SK-N-SH treated with all-trans-retinoic acid at 6 μM for 48 hours (cell line): ENCODE results near the gene GALM.
"Not testable (repeated sequence)": the region's sequence is repeated elsewhere in the genome, so short reads cannot be mapped to it uniquely, and the experiment has no call there.

Source experiments
- ATAC-seq: fragments of 200-7000 bp; cut with Tn5 transposase; 3 replicates; pipeline ENCODE4 v1.9.1; 2020; ENCODE audit warnings: mild to moderate bottlenecking, moderate library complexity
- ARNTL ChIP-seq: fragments of 450-650 bp; formaldehyde crosslinking; IDR thresholded peaks from 2 replicates; pipeline ENCODE4 v1.5.0; 2020; ENCODE audit warnings: low read depth, mild to moderate bottlenecking, moderate library complexity, borderline replicate concordance
- BACH2 ChIP-seq: fragments of 250-450 bp; sonication (Bioruptor Pico); IDR thresholded peaks from 2 replicates; pipeline ENCODE4 v1.9.0; 2021; ENCODE audit warnings: mild to moderate bottlenecking, borderline replicate concordance
- CREB5 ChIP-seq: fragments of 250-450 bp; sonication (Bioruptor Pico); IDR thresholded peaks from 2 replicates; pipeline ENCODE4 v1.5.1; 2020; ENCODE audit warnings: low read depth, mild to moderate bottlenecking, moderate library complexity
- CSDC2 ChIP-seq: fragments of 250-450 bp; sonication (Bioruptor Pico); IDR thresholded peaks from 2 replicates; pipeline ENCODE4 v1.5.0; 2020; ENCODE audit warnings: mild to moderate bottlenecking, moderate library complexity
- CSRNP3 ChIP-seq: fragments of 250-450 bp; sonication (Bioruptor Pico); IDR thresholded peaks from 2 replicates; pipeline ENCODE4 v1.5.1; 2021; ENCODE audit warnings: mild to moderate bottlenecking, moderate library complexity
- ESRRG ChIP-seq: fragments of 250-450 bp; sonication (Bioruptor Pico); IDR thresholded peaks from 2 replicates; pipeline ENCODE4 v1.6.1; 2021; ENCODE audit warnings: mild to moderate bottlenecking
- GLIS3 ChIP-seq: fragments of 250-450 bp; sonication (Bioruptor Pico); IDR thresholded peaks from 2 replicates; pipeline ENCODE4 v1.5.0; 2020; ENCODE audit warnings: mild to moderate bottlenecking, moderate library complexity
- ISL1 ChIP-seq: fragments of 250-450 bp; sonication (Bioruptor Pico); IDR thresholded peaks from 2 replicates; pipeline ENCODE4 v2.1.2; 2022; ENCODE audit warnings: mild to moderate bottlenecking, moderate library complexity
- PATZ1 ChIP-seq: fragments of 250-450 bp; sonication (Bioruptor Pico); IDR thresholded peaks from 2 replicates; pipeline ENCODE4 v1.8.0; 2020; ENCODE audit warnings: mild to moderate bottlenecking, moderate library complexity, borderline replicate concordance
- POU6F1 ChIP-seq: fragments of 250-450 bp; sonication (Bioruptor Pico); IDR thresholded peaks from 2 replicates; pipeline ENCODE4 v1.8.0; 2021; ENCODE audit warnings: low read depth, mild to moderate bottlenecking, moderate library complexity, borderline replicate concordance
- RARB ChIP-seq: fragments of 250-450 bp; sonication (Bioruptor Pico); IDR thresholded peaks from 2 replicates; pipeline ENCODE4 v1.8.0; 2021; ENCODE audit warnings: mild to moderate bottlenecking, moderate library complexity
- SNAI2 ChIP-seq: fragments of 250-450 bp; sonication (Bioruptor Pico); IDR thresholded peaks from 2 replicates; pipeline ENCODE4 v1.5.0; 2020; ENCODE audit warnings: mild to moderate bottlenecking, moderate library complexity
- TCF4 ChIP-seq: fragments of 250-450 bp; sonication (Bioruptor Pico); IDR thresholded peaks from 2 replicates; pipeline ENCODE4 v1.8.0; 2021; ENCODE audit warnings: mild to moderate bottlenecking, moderate library complexity, borderline replicate concordance
- TSHZ2 ChIP-seq: fragments of 250-450 bp; sonication (Bioruptor Pico); IDR thresholded peaks from 2 replicates; pipeline ENCODE4 v1.5.0; 2020; ENCODE audit warnings: mild to moderate bottlenecking, moderate library complexity
- ZC3H10 ChIP-seq: fragments of 250-450 bp; sonication (Bioruptor Pico); IDR thresholded peaks from 2 replicates; pipeline ENCODE4 v1.5.1; 2021; ENCODE audit warnings: mild to moderate bottlenecking, moderate library complexity
- ZFP3 ChIP-seq: fragments of 250-450 bp; sonication (Bioruptor Pico); IDR thresholded peaks from 2 replicates; pipeline ENCODE4 v1.5.0; 2020; ENCODE audit warnings: mild to moderate bottlenecking, moderate library complexity
- ZFP30 ChIP-seq: fragments of 450-650 bp; formaldehyde crosslinking; IDR thresholded peaks from 2 replicates; pipeline ENCODE4 v1.5.0; 2022; ENCODE audit warnings: mild to moderate bottlenecking, moderate library complexity
- ZNF70 ChIP-seq: fragments of 450-650 bp; formaldehyde crosslinking; IDR thresholded peaks from 2 replicates; pipeline ENCODE4 v1.5.0; 2020; ENCODE audit warnings: mild to moderate bottlenecking, moderate library complexity

GALM gene

GRCh38 chr2:38734299-38735058, 68.6 kb downstream of the GALM start:
- no peak for ATAC-seq
- TF ChIP-seq ARNTL (CRISPR knock-in tag) (no peak), ZFP30 (CRISPR knock-in tag) (no peak), ZNF70 (CRISPR knock-in tag) (no peak), CSRNP3 (CRISPR knock-in tag) (no peak), SNAI2 (no peak), CSDC2 (CRISPR knock-in tag) (no peak), RARB (CRISPR knock-in tag) (no peak), CREB5 (CRISPR knock-in tag) (no peak), PATZ1 (no peak), TCF4 (CRISPR knock-in tag) (no peak), ESRRG (CRISPR knock-in tag) (no peak), POU6F1 (CRISPR knock-in tag) (no peak)

- ATAC-seq: no peak
Measured at GRCh38 chr2:38735999-38736320, 70.0 kb downstream of the GALM start.

GRCh38 chr2:38737000-38737698, 71.2 kb downstream of the GALM start:
- not testable (repeated sequence) for ATAC-seq

More at GRCh38 chr2:38735999-38736320, 70.0 kb downstream of the GALM start:
- TF ChIP-seq ZNF70 (CRISPR knock-in tag) (no peak), ZC3H10 (CRISPR knock-in tag) (no peak), ZFP3 (CRISPR knock-in tag) (no peak)

- ATAC-seq: no peak
- TF ChIP-seq ISL1 (no peak), ESRRG (CRISPR knock-in tag) (no peak), GLIS3 (CRISPR knock-in tag) (no peak), ZFP30 (CRISPR knock-in tag) (no peak), ZNF70 (CRISPR knock-in tag) (no peak), TSHZ2 (CRISPR knock-in tag) (no peak), CSDC2 (CRISPR knock-in tag) (no peak), SNAI2 (no peak), ARNTL (CRISPR knock-in tag) (no peak), CSRNP3 (CRISPR knock-in tag) (no peak), BACH2 (CRISPR knock-in tag) (no peak), POU6F1 (CRISPR knock-in tag) (no peak), PATZ1 (no peak), ZFP3 (CRISPR knock-in tag) (no peak)
Measured at GRCh38 chr2:38737925-38738324, 72.0 kb downstream of the GALM start.
